H9 (cell line): Measurements from ENCODE around the gene DIAPH2. TPM values are rescaled to one million over a fixed set of nuclear protein-coding genes. Genes with fewer than 3 reads are reported as not detected.

Experiments used
- DNase-seq: peaks from one replicate; pipeline ENCODE4 v3.0.0-alpha.2; 2017
- H2AFZ ChIP-seq: one replicate; pipeline ENCODE4 v1.6.1; 2013; ENCODE audit warnings: mild to moderate bottlenecking, low read length, control low read depth, moderate library complexity
- H2AK5ac ChIP-seq: 2 replicates; pipeline ENCODE4 v1.6.1; 2013; ENCODE audit warnings: low read length, control low read depth, mixed read lengths; ENCODE audit not compliant: insufficient read length
- H2BK120ac ChIP-seq: one replicate; pipeline ENCODE4 v1.6.1; 2013; ENCODE audit warnings: low read depth, mild to moderate bottlenecking, low read length, control low read depth, inconsistent platforms; ENCODE audit not compliant: poor library complexity, severe bottlenecking
- H2BK12ac ChIP-seq: 2 replicates; pipeline ENCODE4 v1.6.1; 2013; ENCODE audit warnings: low read length, control low read depth, mixed read lengths, low read depth; ENCODE audit not compliant: insufficient read length
- H2BK15ac ChIP-seq: 2 replicates; pipeline ENCODE4 v1.6.1; 2013; ENCODE audit warnings: low read depth, low read length, control low read depth
- H2BK20ac ChIP-seq: one replicate; pipeline ENCODE4 v1.6.1; 2013; ENCODE audit warnings: low read depth, mild to moderate bottlenecking, low read length, control low read depth, inconsistent platforms; ENCODE audit not compliant: poor library complexity, severe bottlenecking
- H2BK5ac ChIP-seq: 2 replicates; pipeline ENCODE4 v1.6.1; 2013; ENCODE audit warnings: low read length, control low read depth, mixed read lengths; ENCODE audit not compliant: insufficient read length
- H3K14ac ChIP-seq: 2 replicates; pipeline ENCODE4 v1.6.1; 2013; ENCODE audit warnings: low read length, control low read depth; ENCODE audit not compliant: insufficient read depth
- H3K18ac ChIP-seq: 2 replicates; pipeline ENCODE4 v1.6.1; 2013; ENCODE audit warnings: low read depth, mild to moderate bottlenecking, mixed read lengths, low read length, control low read depth; ENCODE audit not compliant: insufficient read length
- H3K23ac ChIP-seq: 2 replicates; pipeline ENCODE4 v1.6.1; 2013; ENCODE audit warnings: low read length, control low read depth, mixed read lengths, low read depth; ENCODE audit not compliant: insufficient read length
- H3K23me2 ChIP-seq: 2 replicates; pipeline ENCODE4 v1.6.1; 2013; ENCODE audit warnings: low read depth, mild to moderate bottlenecking, mixed read lengths, low read length, control low read depth; ENCODE audit not compliant: insufficient read length, poor library complexity, severe bottlenecking
- H3K27ac ChIP-seq: 2 replicates; pipeline ENCODE4 v1.5.1; 2013; ENCODE audit warnings: low read length, control low read depth, mixed read lengths, low read depth; ENCODE audit not compliant: insufficient read length
- H3K27me3 ChIP-seq: 2 replicates; pipeline ENCODE4 v1.6.1; 2013; ENCODE audit warnings: low read length, control low read depth, inconsistent platforms; ENCODE audit not compliant: insufficient read depth
- H3K4ac ChIP-seq: 2 replicates; pipeline ENCODE4 v1.6.1; 2013; ENCODE audit warnings: low read depth, mild to moderate bottlenecking, control low read depth, inconsistent platforms, low read length, moderate library complexity
- H3K4me1 ChIP-seq: 2 replicates; pipeline ENCODE4 v1.6.1; 2013; ENCODE audit warnings: low read length, control low read depth, inconsistent platforms; ENCODE audit not compliant: insufficient read depth
- H3K4me2 ChIP-seq: 2 replicates; pipeline ENCODE4 v1.6.1; 2013; ENCODE audit warnings: low read length, control low read depth, mixed read lengths; ENCODE audit not compliant: insufficient read length, insufficient read depth
- H3K56ac ChIP-seq: 2 replicates; pipeline ENCODE4 v1.6.1; 2013; ENCODE audit warnings: low read depth, mild to moderate bottlenecking, mixed read lengths, low read length, control low read depth; ENCODE audit not compliant: insufficient read length
- H3K79me1 ChIP-seq: 2 replicates; pipeline ENCODE4 v1.6.1; 2013; ENCODE audit warnings: low read depth, mild to moderate bottlenecking, moderate library complexity, low read length, control low read depth, inconsistent platforms; ENCODE audit not compliant: insufficient read depth, poor library complexity, severe bottlenecking
- H3K79me2 ChIP-seq: 2 replicates; pipeline ENCODE4 v1.6.1; 2013; ENCODE audit warnings: low read length, control low read depth, inconsistent platforms; ENCODE audit not compliant: insufficient read depth
- H3K9ac ChIP-seq: 2 replicates; pipeline ENCODE4 v1.6.1; 2013; ENCODE audit warnings: low read length, control low read depth, mixed read lengths; ENCODE audit not compliant: insufficient read length; ENCODE audit errors: extremely low read depth
- H3K9me3 ChIP-seq: one replicate; pipeline ENCODE4 v1.6.1; 2013; ENCODE audit warnings: low read depth, low read length, inconsistent platforms; ENCODE audit not compliant: control insufficient read depth
- H3T11ph ChIP-seq: one replicate; pipeline ENCODE4 v1.6.1; 2013; ENCODE audit warnings: mild to moderate bottlenecking, low read length, control low read depth, inconsistent platforms
- H4K20me1 ChIP-seq: one replicate; pipeline ENCODE4 v1.6.1; 2013; ENCODE audit not compliant: control insufficient read depth, insufficient read length, insufficient read depth
- H4K5ac ChIP-seq: 2 replicates; pipeline ENCODE4 v1.6.1; 2013; ENCODE audit warnings: low read depth, mild to moderate bottlenecking, mixed read lengths, low read length, control low read depth; ENCODE audit not compliant: insufficient read length
- H4K8ac ChIP-seq: replicated peaks from 2 replicates; pipeline ENCODE4 v1.6.1; 2013; ENCODE audit warnings: low read length, control low read depth, mixed read lengths, low read depth; ENCODE audit not compliant: insufficient read length
- H4K91ac ChIP-seq: 2 replicates; pipeline ENCODE4 v1.6.1; 2013; ENCODE audit warnings: low read depth, mild to moderate bottlenecking, moderate library complexity, mixed read lengths, low read length, control low read depth; ENCODE audit not compliant: insufficient read length
- H3K27ac Mint-ChIP-seq, 3 experiments: 2 replicates in 2 of 3; 3 replicates in 1 of 3; pipeline ENCODE4 v1.8.0; 2020 to 2021; ENCODE audit warnings: mixed read lengths in 3 of 3, mild to moderate bottlenecking in 1 of 3, moderate library complexity in 1 of 3
- H3K27me3 Mint-ChIP-seq: 2 replicates; pipeline ENCODE4 v1.8.0; 2021; ENCODE audit warnings: low read depth, mild to moderate bottlenecking, moderate library complexity, mixed read lengths
- H3K36me3 Mint-ChIP-seq, 3 experiments: 2 replicates in 2 of 3; 3 replicates in 1 of 3; pipeline ENCODE4 v1.8.0; 2020 to 2021; ENCODE audit warnings: low read depth in 3 of 3, mixed read lengths in 3 of 3; ENCODE audit not compliant: insufficient read depth in 1 of 3
- H3K4me1 Mint-ChIP-seq, 2 experiments: 2 replicates each; pipeline ENCODE4 v1.8.0; 2020; ENCODE audit warnings: mixed read lengths in 2 of 2
- H3K4me3 Mint-ChIP-seq, 2 experiments: 2 replicates in 1 of 2; 3 replicates in 1 of 2; pipeline ENCODE4 v1.8.0; 2020 to 2021; ENCODE audit warnings: mild to moderate bottlenecking in 2 of 2, mixed read lengths in 2 of 2, moderate library complexity in 1 of 2
- H3K9me3 Mint-ChIP-seq, 2 experiments: 2 replicates in 1 of 2; 3 replicates in 1 of 2; pipeline ENCODE4 v1.8.0; 2020; ENCODE audit warnings: mild to moderate bottlenecking in 2 of 2, mixed read lengths in 2 of 2, moderate library complexity in 1 of 2
- WGBS: extraction: QIAGEN DNeasy Blood & Tissue Kit; methylation state at CpG from one replicate; pipeline ENCODE4 v1.1.7; 2013; ENCODE audit warnings: missing lambda C conversion rate, low lambda C conversion rate, mixed read lengths; ENCODE audit not compliant: insufficient read length; ENCODE audit errors: extremely low coverage; 5-methylcytosine and 5-hydroxymethylcytosine counted together
- total RNA-seq: library from RNA; stranded (reverse); gene quantifications from 2 replicates; pipeline ENCODE4 v1.2.1, GENCODE V29; 2021
- TF ChIP-seq, protein P1 (sequence below): fragments of 200-600 bp; sonication (generic); conservative IDR thresholded peaks from 3 replicates; pipeline ENCODE4 v1.8.0; 2021; ENCODE audit warnings: antibody characterized with exemption, mild to moderate bottlenecking

The DIAPH2 gene
- total RNA-seq, 1 experiment from 2014 or later = 45.4 TPM

DNA sequence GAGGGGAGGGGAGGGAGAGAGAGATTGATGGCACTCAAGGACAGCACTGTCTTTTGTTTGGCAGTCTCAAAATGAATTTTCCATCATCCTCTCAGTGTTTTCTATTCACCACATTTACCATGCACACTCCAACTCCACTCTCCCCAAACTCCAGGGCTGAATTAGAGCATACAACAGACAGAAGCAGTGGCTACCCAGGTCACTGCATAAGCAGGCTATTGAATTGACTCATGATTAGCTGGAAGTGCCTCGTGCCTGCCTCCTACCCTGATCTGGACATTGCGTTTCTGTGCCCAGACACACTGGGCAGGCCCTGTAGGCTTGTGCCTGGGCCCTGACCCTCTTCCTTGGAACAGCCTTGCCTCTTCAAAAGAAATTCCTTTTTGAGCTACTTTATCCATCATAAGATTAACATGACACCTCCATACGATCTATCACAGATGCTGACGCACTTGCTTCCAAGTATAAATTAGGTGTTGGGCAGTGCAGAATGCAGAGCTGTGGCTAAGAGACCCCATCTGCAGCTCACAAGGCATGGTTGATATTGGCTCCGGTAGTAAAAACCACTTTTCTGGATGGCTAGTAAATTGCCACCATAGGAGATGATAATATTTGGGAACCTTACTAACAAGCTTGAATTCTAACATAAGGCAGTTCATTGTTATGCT lies 952.0 kb downstream of the DIAPH2 start:
- H2BK5ac ChIP-seq = no peak overlapping the region

More for the DNA sequence above, 952.0 kb downstream of the DIAPH2 start:
- no CpG with 5 or more reads among the region's 5 CpGs for WGBS
- DNase-seq = no peak
- no peak overlapping the region for H2AFZ ChIP-seq
- H3K56ac ChIP-seq = no peak overlapping the region
- H2BK15ac ChIP-seq = no peak overlapping the region
- H3K27ac ChIP-seq = no peak overlapping the region
- H3K18ac ChIP-seq = no peak overlapping the region
- no peak overlapping the region for H2BK120ac ChIP-seq
- Mint-ChIP-seq H3K4me3 (no peak overlapping the region), H3K4me1 (peaks cover 43 to 45% of the 10 kb centered on the region in 2 experiments), H3K36me3 (no peaks in the 10 kb centered on the region), H3K27me3 (no peaks in the 10 kb centered on the region), H3K27ac (no peak overlapping the region), H3K9me3 (no peaks in the 10 kb centered on the region)
- no peak overlapping the region for H3K4ac ChIP-seq
- no peak overlapping the region for H3T11ph ChIP-seq
- H3K79me1 ChIP-seq = no peaks in the 10 kb centered on the region
- no peaks in the 10 kb centered on the region for H3K9me3 ChIP-seq
- TF ChIP-seq, protein P1, sequence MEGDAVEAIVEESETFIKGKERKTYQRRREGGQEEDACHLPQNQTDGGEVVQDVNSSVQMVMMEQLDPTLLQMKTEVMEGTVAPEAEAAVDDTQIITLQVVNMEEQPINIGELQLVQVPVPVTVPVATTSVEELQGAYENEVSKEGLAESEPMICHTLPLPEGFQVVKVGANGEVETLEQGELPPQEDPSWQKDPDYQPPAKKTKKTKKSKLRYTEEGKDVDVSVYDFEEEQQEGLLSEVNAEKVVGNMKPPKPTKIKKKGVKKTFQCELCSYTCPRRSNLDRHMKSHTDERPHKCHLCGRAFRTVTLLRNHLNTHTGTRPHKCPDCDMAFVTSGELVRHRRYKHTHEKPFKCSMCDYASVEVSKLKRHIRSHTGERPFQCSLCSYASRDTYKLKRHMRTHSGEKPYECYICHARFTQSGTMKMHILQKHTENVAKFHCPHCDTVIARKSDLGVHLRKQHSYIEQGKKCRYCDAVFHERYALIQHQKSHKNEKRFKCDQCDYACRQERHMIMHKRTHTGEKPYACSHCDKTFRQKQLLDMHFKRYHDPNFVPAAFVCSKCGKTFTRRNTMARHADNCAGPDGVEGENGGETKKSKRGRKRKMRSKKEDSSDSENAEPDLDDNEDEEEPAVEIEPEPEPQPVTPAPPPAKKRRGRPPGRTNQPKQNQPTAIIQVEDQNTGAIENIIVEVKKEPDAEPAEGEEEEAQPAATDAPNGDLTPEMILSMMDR = no peak
- H3K14ac ChIP-seq = no peak overlapping the region
- no peaks in the 10 kb centered on the region for H4K20me1 ChIP-seq
- H4K8ac ChIP-seq = no peak overlapping the region
- H3K23me2 ChIP-seq = no peaks in the 10 kb centered on the region
- H3K23ac ChIP-seq = no peak overlapping the region
- H3K79me2 ChIP-seq = no peaks in the 10 kb centered on the region
- H3K4me2 ChIP-seq = no peak overlapping the region
- H3K27me3 ChIP-seq = 0 out of 2 replicates have a peak, but pooled peaks cover 2% of the 10 kb centered on the region
- H3K9ac ChIP-seq = no peak overlapping the region
- H3K4me1 ChIP-seq = peaks cover 17% of the 10 kb centered on the region
- H2AK5ac ChIP-seq = no peak overlapping the region
- no peak overlapping the region for H4K91ac ChIP-seq
- H2BK12ac ChIP-seq = no peak overlapping the region
- H4K5ac ChIP-seq = no peak overlapping the region
- no peak overlapping the region for H2BK20ac ChIP-seq
